GM12864 (cell line): ENCODE results near the gene TCTN1.

ENCODE experiments used
- DNase-seq: peaks from one replicate; pipeline ENCODE4 v3.0.0-alpha.2; 2011; ENCODE audit warnings: low read depth
- H3K4me3 ChIP-seq: 2 replicates; pipeline ENCODE4 v1.5.1; 2011; ENCODE audit warnings: mild to moderate bottlenecking, low read depth, low read length, control low read depth
- CTCF ChIP-seq: IDR thresholded peaks from 2 replicates; pipeline ENCODE4 v1.5.1; 2011; ENCODE audit warnings: low read depth, mild to moderate bottlenecking, moderate library complexity, low read length, control low read depth, inconsistent platforms; ENCODE audit errors: missing control alignments

Gene TCTN1

GRCh38 chr12:110679201-110679600, 65.3 kb downstream of the TCTN1 start:
- DNase-seq: no peak
- no peak for TF ChIP-seq CTCF
- no peak overlapping the region for H3K4me3 ChIP-seq

GRCh38 chr12:110680032-110680431, 66.1 kb downstream of the TCTN1 start:
- no peak for DNase-seq
- no peak overlapping the region for H3K4me3 ChIP-seq
- TF ChIP-seq CTCF: no peak

- TF ChIP-seq CTCF: no peak
- DNase-seq: no peak
- H3K4me3 ChIP-seq: no peak overlapping the region
These were observed 70.0 kb downstream of the TCTN1 start for GRCh38 chr12:110683888-110684287.

GRCh38 chr12:110684312-110684836, 70.4 kb downstream of the TCTN1 start:
- no peak for DNase-seq
- TF ChIP-seq CTCF: no peak
- H3K4me3 ChIP-seq: no peak overlapping the region

- DNase-seq: no peak
- H3K4me3 ChIP-seq: peak overlapping the region; percentile 86
These were observed 72.5 kb downstream of the TCTN1 start for GRCh38 chr12:110686294-110686903.

GRCh38 chr12:110687396-110688169, 73.7 kb downstream of the TCTN1 start:
- H3K4me3 ChIP-seq: peak overlapping the region; percentile 86
- no peak for DNase-seq
- TF ChIP-seq CTCF: no peak

More at GRCh38 chr12:110686294-110686903, 72.5 kb downstream of the TCTN1 start:
- TF ChIP-seq CTCF: no peak
